ENCODE results near the gene CACNA1B. TPM values are rescaled to one million over a fixed set of nuclear protein-coding genes. Genes with fewer than 3 reads are reported as not detected.

Gene CACNA1B
- total and polyA plus RNA-seq, 10 donors, result under 0.01 to 0.09 (median 0.04) TPM; not detected in 4

GRCh38 chr9:138077126-138077525 is 199.5 kb downstream of the CACNA1B start:
- Histone ChIP-seq H3K36me3 (no peaks in the 10 kb centered on the region), H3K9me3 (no peaks in the 10 kb centered on the region), H3K27me3 (replicated peaks in 1 of 7) (peaks cover 0 to 56% (median 0%) of the 10 kb centered on the region in 7 donors), H3K4me3 (no peak overlapping the region), H3K27ac (no peak overlapping the region), H3K4me1 (no peaks in the 10 kb centered on the region)
- intact Hi-C loops (cut with DNase I; ENCODE audit: low total_unique reads), result no loop called here
- WGBS, 5 donors, result 78 to 93% (median 90%) methylated on average over 8 to 9 of the region's 9 CpGs
- peak; percentile 41 for DNase-seq
- TF ChIP-seq CTCF (IDR thresholded peaks at IDR 0.05 in 8 of 11, conservative IDR thresholded peaks at IDR 0.05 in 3 of 11) (no peak), POLR2A (IDR thresholded peaks at IDR 0.05) (no peak)

DNA sequence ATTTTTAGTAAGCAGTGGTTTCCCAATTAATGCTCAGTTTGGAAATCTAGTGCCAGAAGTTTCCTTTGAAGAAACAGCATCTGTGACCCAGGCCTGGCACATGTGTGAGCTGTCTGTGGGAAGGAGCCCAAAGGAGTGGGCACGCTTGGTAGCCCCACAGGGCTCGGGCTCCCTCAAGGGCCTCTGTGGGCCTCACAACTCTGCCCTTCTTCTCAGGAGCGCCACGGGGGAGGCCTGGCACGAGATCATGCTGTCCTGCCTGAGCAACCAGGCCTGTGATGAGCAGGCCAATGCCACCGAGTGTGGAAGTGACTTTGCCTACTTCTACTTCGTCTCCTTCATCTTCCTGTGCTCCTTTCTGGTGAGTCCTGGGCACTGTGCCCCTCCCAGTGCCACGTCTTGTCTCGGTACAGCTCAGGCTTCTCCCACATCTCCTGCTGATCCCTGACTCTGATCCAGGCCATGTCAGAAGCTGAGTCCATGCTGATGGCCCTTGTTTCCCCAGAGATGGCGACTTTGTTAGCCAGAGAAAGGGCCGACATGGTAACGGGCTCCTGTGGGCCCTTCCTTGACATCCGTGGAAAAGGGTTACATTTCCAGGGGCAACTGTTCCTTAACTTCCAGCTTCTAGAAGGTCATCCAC is 200.4 kb downstream of the CACNA1B start:
- Histone ChIP-seq H3K9me3 (no peaks in the 10 kb centered on the region), H3K27ac (no peak overlapping the region), H3K4me1 (no peaks in the 10 kb centered on the region), H3K4me3 (no peak overlapping the region), H3K27me3 (replicated peaks in 1 of 7) (peaks cover 0 to 50% (median 0%) of the 10 kb centered on the region in 7 donors), H3K36me3 (no peaks in the 10 kb centered on the region)
- peak; percentile 36 for DNase-seq
- WGBS, 5 donors, result 66 to 88% (median 85%) methylated on average over 11 to 13 of the region's 13 CpGs
- TF ChIP-seq POLR2A (IDR thresholded peaks at IDR 0.05) (no peak), POLR2AphosphoS5 (IDR thresholded peaks at IDR 0.05) (no peak), CTCF (IDR thresholded peaks at IDR 0.05 in 8 of 11, conservative IDR thresholded peaks at IDR 0.05 in 3 of 11) (no peak)
- intact Hi-C loops (cut with DNase I; ENCODE audit: low total_unique reads), result no loop called here

DNA sequence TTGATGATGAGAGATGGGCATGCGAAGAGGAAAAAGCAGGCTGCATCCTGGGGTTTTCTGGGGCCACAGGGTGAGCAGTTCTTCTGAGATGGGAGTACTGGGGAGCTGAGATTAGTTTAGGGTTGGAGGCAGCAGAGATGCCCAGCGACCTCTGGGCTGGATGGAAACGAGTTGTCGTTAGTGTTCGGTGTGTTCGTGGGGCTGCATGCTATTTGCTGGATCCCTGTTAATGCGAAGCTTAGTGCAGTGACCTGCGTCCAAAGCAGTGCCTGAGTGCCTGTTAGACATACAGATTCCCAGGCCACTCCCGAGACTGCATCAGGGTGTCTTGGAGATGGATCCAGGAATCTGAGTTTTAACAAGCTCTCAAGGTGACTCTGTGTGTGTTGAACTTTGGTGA is 201.3 kb downstream of the CACNA1B start:
- WGBS, 5 donors, result 85 to 93% (median 86%) methylated on average over 9 of the region's 9 CpGs
- H3K27me3 ChIP-seq (replicated peaks in 1 of 7), result peaks cover 0 to 49% (median 0%) of the 10 kb centered on the region in 7 donors
- DNase-seq, result no peak

More for the DNA sequence above, 201.3 kb downstream of the CACNA1B start:
- no peaks in the 10 kb centered on the region for H3K36me3 ChIP-seq
- no peak overlapping the region for H3K4me3 ChIP-seq
- TF ChIP-seq POLR2AphosphoS5 (IDR thresholded peaks at IDR 0.05), result no peak
- TF ChIP-seq POLR2A (IDR thresholded peaks at IDR 0.05), result no peak
- TF ChIP-seq CTCF (IDR thresholded peaks at IDR 0.05 in 8 of 11, conservative IDR thresholded peaks at IDR 0.05 in 3 of 11), result no peak
- H3K27ac ChIP-seq, result no peak overlapping the region
- intact Hi-C loops (cut with DNase I; ENCODE audit: low total_unique reads), result no loop called here
- peaks cover 0 to 5% (median 0%) of the 10 kb centered on the region in 8 donors for H3K9me3 ChIP-seq
- H3K4me1 ChIP-seq, result no peaks in the 10 kb centered on the region

All from spleen (tissue), 11 donors.